Astrocyte of the cerebellum (primary cell): Measurements from ENCODE around the gene RNF113B.

Experiments
- DNase-seq: peaks from one replicate; pipeline ENCODE4 v3.0.0-alpha.2; 2011; ENCODE audit warnings: low read depth
- H3K4me3 ChIP-seq: 2 replicates; pipeline ENCODE4 v1.5.1; 2011; ENCODE audit warnings: mild to moderate bottlenecking, low read depth, low read length, moderate library complexity
- CTCF ChIP-seq: IDR thresholded peaks from 2 replicates; pipeline ENCODE4 v1.5.1; 2012; ENCODE audit warnings: low read length, low read depth, moderate library complexity, mild to moderate bottlenecking; ENCODE audit errors: missing control alignments
- in situ Hi-C: cut with HindIII; loops from 2 replicates; pipeline ENCODE4 v1.10.0; 2017; ENCODE audit warnings: low sequenced_read_pairs

The RNF113B gene

GRCh38 chr13:98176777-98177608, at the start of gene RNF113B:
TSS of gene RNF113B (minus strand) at chr13:98177269. CDS start at chr13:98177236, 33 bp downstream.
- in situ Hi-C loops: no loop called here
- no peak within 1 kb of the TSS for H3K4me3 ChIP-seq
- no peak for TF ChIP-seq CTCF
- no peak for DNase-seq

- no peak for TF ChIP-seq CTCF
- no peak for DNase-seq
- in situ Hi-C loops: no loop called here
- H3K4me3 ChIP-seq: no peak overlapping the region
Measured at GRCh38 chr13:98226496-98226895, 49.4 kb upstream of the RNF113B start.

- H3K4me3 ChIP-seq: no peak overlapping the region
- in situ Hi-C loops: no loop called here
- DNase-seq: no peak
- no peak for TF ChIP-seq CTCF
Measured at GRCh38 chr13:98225036-98225940, 48.2 kb upstream of the RNF113B start.

- in situ Hi-C loops: no loop called here
Measured at GRCh38 chr13:98224557-98224956, 47.5 kb upstream of the RNF113B start.

GRCh38 chr13:98223741-98224140, 46.7 kb upstream of the RNF113B start:
- H3K4me3 ChIP-seq: no peak overlapping the region
- TF ChIP-seq CTCF: no peak
- in situ Hi-C loops: no loop called here
- DNase-seq: no peak

More at GRCh38 chr13:98224557-98224956, 47.5 kb upstream of the RNF113B start:
- H3K4me3 ChIP-seq: no peak overlapping the region
- no peak for DNase-seq
- no peak for TF ChIP-seq CTCF

GRCh38 chr13:98222816-98223215, 45.7 kb upstream of the RNF113B start:
- DNase-seq: no peak
- TF ChIP-seq CTCF: no peak
- in situ Hi-C loops: no loop called here
- H3K4me3 ChIP-seq: no peak overlapping the region
